Endothelial cell of umbilical vein (primary cell): ENCODE data around the gene ALPL.

ENCODE experiments used
- CTCF ChIP-seq, 2 donors: IDR thresholded peaks; 1 replicate in 1 of 2; 2 replicates in 1 of 2; pipeline ENCODE4 v1.5.1; 2011; ENCODE audit warnings: low read length in 2 of 2, mild to moderate bottlenecking in 2 of 2, moderate library complexity in 2 of 2, control low read depth in 1 of 2, inconsistent platforms in 1 of 2, low read depth in 1 of 2; ENCODE audit not compliant: insufficient read depth in 1 of 2; ENCODE audit errors: extremely low read depth in 1 of 2
- EZH2 ChIP-seq: IDR thresholded peaks from 2 replicates; pipeline ENCODE4 v1.6.1; 2012; ENCODE audit warnings: borderline replicate concordance, low read depth, mild to moderate bottlenecking, moderate library complexity, low read length, inconsistent platforms; ENCODE audit not compliant: severe bottlenecking
- GATA2 ChIP-seq: IDR thresholded peaks from 2 replicates; pipeline ENCODE4 v1.7.0; 2011; ENCODE audit warnings: low read depth, mild to moderate bottlenecking, moderate library complexity, mixed read lengths, low read length; ENCODE audit not compliant: insufficient read length, insufficient read depth
- JUN ChIP-seq: IDR thresholded peaks from 2 replicates; pipeline ENCODE4 v1.6.1; 2011; ENCODE audit warnings: borderline replicate concordance, low read depth; ENCODE audit not compliant: insufficient read length, insufficient read depth
- MAX ChIP-seq: IDR thresholded peaks from 2 replicates; pipeline ENCODE4 v1.6.1; 2011; ENCODE audit not compliant: insufficient read depth, insufficient read length
- MYC ChIP-seq: IDR thresholded peaks from one replicate; pipeline ENCODE4 v1.6.1; 2011; ENCODE audit warnings: mild to moderate bottlenecking, low read depth, low read length
- POLR2A ChIP-seq: IDR thresholded peaks from 2 replicates; pipeline ENCODE4 v1.6.1; 2012; ENCODE audit warnings: low read depth, mild to moderate bottlenecking, control low read depth, low read length
- POLR2AphosphoS5 ChIP-seq: IDR thresholded peaks from 2 replicates; pipeline ENCODE4 v1.6.1; 2012; ENCODE audit warnings: low read depth, mild to moderate bottlenecking, control low read depth, low read length, moderate library complexity; ENCODE audit not compliant: insufficient read depth

- TF ChIP-seq POLR2AphosphoS5 (no peak), POLR2A (no peak), CTCF (IDR thresholded peaks at IDR 0.05; ENCODE audit: extremely low read depth in 1 of 2, insufficient read depth in 1 of 2, low read depth in 1 of 2, low read length in 2 of 2) (no peak), MYC (no peak), MAX (no peak), EZH2 (no peak), GATA2 (no peak), JUN (no peak)
Measured at GRCh38 chr1:21572735-21573277, 63.6 kb downstream of the ALPL start.
